ENCODE measurements around the gene VEGFA.
A peak's percentile ranks its signal among the peaks of the same experiment; 100 is the strongest.

VEGFA gene

DNA sequence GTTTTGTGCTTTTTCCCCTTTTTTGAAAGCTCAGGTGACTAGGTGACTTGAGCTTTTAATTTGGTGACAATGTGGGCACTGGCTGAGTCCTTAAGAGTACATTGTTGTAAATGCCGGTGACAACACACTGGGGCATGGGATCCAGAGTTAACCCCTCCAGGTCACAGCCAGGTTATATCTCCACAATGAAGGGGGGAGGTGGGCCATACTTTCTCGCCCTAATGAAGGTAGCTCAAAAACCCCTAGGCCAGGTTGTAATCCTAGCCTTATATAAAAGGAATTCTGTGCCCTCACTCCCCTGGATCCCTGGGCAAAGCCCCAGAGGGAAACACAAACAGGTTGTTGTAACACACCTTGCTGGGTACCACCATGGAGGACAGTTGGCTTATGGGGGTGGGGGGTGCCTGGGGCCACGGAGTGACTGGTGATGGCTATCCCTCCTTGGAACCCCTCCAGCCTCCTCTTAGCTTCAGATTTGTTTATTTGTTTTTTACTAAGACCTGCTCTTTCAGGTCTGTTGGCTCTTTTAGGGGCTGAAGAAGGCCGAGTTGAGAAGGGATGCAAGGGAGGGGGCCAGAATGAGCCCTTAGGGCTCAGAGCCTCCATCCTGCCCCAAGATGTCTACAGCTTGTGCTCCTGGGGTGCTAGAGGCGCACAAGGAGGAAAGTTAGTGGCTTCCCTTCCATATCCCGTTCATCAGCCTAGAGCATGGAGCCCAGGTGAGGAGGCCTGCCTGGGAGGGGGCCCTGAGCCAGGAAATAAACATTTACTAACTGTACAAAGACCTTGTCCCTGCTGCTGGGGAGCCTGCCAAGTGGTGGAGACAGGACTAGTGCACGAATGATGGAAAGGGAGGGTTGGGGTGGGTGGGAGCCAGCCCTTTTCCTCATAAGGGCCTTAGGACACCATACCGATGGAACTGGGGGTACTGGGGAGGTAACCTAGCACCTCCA is 2.2 kb upstream of the VEGFA start:
- intact Hi-C loops (cut with DNase I): loop anchor here (2.0 to 5.0 kb wide), 2 partner anchors 101 to 307 kb away; no protein-coding TSS in a partner anchor
- no peak for DNase-seq

DNA sequence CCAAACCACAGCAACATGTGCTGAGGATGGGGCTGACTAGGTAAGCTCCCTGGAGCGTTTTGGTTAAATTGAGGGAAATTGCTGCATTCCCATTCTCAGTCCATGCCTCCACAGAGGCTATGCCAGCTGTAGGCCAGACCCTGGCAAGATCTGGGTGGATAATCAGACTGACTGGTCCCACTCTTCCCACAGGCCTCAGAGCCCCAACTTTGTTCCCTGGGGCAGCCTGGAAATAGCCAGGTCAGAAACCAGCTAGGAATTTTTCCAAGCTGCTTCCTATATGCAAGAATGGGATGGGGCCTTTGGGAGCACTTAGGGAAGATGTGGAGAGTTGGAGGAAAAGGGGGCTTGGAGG is 1.5 kb upstream of the VEGFA start:
- intact Hi-C loops (cut with DNase I): loop anchor here (2.0 to 5.0 kb wide), 2 partner anchors 101 to 306 kb away; no protein-coding TSS in a partner anchor
- no peak for DNase-seq

DNA sequence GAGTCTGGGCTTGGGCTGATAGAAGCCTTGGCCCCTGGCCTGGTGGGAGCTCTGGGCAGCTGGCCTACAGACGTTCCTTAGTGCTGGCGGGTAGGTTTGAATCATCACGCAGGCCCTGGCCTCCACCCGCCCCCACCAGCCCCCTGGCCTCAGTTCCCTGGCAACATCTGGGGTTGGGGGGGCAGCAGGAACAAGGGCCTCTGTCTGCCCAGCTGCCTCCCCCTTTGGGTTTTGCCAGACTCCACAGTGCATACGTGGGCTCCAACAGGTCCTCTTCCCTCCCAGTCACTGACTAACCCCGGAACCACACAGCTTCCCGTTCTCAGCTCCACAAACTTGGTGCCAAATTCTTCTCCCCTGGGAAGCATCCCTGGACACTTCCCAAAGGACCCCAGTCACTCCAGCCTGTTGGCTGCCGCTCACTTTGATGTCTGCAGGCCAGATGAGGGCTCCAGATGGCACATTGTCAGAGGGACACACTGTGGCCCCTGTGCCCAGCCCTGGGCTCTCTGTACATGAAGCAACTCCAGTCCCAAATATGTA is 957 bp upstream of the VEGFA start:
- peak in 17 of 42 donors; percentile 9 to 72 (median 42) for DNase-seq
- intact Hi-C loops (cut with DNase I): loop anchor here (2.0 to 5.0 kb wide), 2 partner anchors 102 to 306 kb away; no protein-coding TSS in a partner anchor

DNA sequence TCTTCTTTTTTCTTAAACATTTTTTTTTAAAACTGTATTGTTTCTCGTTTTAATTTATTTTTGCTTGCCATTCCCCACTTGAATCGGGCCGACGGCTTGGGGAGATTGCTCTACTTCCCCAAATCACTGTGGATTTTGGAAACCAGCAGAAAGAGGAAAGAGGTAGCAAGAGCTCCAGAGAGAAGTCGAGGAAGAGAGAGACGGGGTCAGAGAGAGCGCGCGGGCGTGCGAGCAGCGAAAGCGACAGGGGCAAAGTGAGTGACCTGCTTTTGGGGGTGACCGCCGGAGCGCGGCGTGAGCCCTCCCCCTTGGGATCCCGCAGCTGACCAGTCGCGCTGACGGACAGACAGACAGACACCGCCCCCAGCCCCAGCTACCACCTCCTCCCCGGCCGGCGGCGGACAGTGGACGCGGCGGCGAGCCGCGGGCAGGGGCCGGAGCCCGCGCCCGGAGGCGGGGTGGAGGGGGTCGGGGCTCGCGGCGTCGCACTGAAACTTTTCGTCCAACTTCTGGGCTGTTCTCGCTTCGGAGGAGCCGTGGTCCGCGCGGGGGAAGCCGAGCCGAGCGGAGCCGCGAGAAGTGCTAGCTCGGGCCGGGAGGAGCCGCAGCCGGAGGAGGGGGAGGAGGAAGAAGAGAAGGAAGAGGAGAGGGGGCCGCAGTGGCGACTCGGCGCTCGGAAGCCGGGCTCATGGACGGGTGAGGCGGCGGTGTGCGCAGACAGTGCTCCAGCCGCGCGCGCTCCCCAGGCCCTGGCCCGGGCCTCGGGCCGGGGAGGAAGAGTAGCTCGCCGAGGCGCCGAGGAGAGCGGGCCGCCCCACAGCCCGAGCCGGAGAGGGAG is 580 bp downstream of the VEGFA start:
- intact Hi-C loops (cut with DNase I): loop anchor here (10.0 kb wide), 1 partner anchor 234 kb away; no protein-coding TSS in a partner anchor
- DNase-seq: peak in 41 of 42 donors; percentile 7 to 78 (median 52)

DNA sequence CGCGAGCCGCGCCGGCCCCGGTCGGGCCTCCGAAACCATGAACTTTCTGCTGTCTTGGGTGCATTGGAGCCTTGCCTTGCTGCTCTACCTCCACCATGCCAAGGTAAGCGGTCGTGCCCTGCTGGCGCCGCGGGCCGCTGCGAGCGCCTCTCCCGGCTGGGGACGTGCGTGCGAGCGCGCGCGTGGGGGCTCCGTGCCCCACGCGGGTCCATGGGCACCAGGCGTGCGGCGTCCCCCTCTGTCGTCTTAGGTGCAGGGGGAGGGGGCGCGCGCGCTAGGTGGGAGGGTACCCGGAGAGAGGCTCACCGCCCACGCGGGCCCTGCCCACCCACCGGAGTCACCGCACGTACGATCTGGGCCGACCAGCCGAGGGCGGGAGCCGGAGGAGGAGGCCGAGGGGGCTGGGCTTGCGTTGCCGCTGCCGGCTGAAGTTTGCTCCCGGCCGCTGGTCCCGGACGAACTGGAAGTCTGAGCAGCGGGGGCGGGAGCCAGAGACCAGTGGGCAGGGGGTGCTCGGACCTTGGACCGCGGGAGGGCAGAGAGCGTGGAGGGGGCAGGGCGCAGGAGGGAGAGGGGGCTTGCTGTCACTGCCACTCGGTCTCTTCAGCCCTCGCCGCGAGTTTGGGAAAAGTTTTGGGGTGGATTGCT is 1.3 kb downstream of the VEGFA start:
- intact Hi-C loops (cut with DNase I): loop anchor here (10.0 kb wide), 1 partner anchor 233 kb away; no protein-coding TSS in a partner anchor
- peak in 41 of 42 donors; percentile 16 to 81 (median 57) for DNase-seq

DNA sequence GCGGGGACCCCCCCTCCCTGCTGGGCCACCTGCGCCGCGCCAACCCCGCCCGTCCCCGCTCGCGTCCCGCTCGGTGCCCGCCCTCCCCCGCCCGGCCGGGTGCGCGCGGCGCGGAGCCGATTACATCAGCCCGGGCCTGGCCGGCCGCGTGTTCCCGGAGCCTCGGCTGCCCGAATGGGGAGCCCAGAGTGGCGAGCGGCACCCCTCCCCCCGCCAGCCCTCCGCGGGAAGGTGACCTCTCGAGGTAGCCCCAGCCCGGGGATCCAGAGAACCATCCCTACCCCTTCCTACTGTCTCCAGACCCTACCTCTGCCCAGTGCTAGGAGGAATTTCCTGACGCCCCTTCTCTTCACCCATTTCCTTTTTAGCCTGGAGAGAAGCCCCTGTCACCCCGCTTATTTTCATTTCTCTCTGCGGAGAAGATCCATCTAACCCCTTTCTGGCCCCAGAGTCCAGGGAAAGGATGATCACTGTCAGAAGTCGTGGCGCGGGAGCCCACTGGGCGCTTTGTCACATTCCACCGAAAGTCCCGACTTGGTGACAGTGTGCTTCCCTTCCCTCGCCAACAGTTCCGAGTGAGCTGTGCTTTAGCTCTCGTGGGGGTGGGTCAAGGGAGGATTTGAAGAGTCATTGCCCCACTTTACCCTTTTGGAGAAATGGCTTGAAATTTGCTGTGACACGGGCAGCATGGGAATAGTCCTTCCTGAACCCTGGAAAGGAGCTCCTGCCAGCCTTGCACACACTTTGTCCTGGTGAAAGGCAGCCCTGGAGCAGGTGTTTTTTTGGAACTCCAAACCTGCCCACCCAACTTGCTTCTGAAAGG is 2.1 kb downstream of the VEGFA start:
- DNase-seq: peak in 41 of 42 donors; percentile 32 to 86 (median 70)
- intact Hi-C loops (cut with DNase I): loop anchor here (10.0 kb wide), 1 partner anchor 233 kb away; no protein-coding TSS in a partner anchor

DNA sequence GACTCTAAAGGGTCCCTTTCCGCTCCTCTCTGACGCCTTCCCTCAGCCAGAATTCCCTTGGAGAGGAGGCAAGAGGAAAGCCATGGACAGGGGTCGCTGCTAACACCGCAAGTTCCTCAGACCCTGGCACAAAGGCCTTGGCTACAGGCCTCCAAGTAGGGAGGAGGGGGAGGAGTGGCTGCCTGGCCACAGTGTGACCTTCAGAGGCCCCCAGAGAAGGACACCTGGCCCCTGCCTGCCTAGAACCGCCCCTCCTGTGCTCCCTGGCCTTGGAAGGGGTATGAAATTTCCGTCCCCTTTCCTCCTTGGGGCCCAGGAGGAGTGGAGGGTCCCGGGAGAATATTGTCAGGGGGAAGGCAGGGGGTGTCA is 2.7 kb downstream of the VEGFA start:
- intact Hi-C loops (cut with DNase I): loop anchor here (10.0 kb wide), 1 partner anchor 232 kb away; no protein-coding TSS in a partner anchor
- peak in 22 of 42 donors; percentile 11 to 63 (median 30) for DNase-seq

DNA sequence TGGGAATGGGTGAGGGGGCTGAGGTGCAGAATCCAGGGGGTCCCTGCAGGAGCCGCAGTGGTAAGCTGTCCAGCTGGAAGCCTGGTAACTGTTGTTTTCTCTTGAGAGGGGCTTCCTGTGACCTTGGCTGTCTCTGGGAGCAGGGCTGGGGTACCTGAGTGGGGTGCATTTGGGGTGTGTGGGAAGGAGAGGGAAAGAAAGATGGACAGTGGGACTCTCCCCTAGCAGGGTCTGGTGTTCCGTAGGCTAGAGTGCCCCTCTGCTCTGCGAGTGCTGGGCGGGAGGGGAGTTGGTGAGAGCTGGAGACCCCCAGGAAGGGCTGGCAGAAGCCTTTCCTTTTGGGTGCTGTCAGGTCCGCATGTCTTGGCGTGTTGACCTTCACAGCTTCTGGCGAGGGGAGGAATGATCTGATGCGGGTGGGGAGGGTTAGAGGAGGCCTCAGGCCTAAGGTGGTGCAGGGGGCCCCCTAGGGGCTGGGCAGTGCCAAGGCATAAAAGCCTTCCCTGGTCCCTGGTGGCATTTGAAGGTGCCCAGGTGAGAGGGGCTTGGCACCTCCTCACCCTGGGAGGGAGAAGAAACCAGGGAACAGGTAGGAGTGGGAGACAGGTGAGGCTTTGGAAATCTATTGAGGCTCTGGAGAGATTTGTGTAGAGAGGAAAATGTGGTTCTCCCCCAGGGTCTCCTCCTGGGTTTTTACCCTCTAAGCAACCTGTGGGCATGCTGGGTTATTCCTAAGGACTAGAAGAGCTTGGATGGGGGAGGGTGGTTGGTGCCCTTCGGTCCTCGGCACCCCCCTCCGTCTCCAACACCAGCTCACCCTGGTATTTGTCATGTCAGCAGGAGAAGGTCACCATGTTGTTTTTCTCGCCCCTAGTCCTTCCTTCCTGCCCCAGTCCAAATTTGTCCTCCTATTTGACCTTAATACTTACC is 3.3 kb downstream of the VEGFA start:
- intact Hi-C loops (cut with DNase I): loop anchor here (10.0 kb wide), 1 partner anchor 231 kb away; no protein-coding TSS in a partner anchor
- DNase-seq: peak in 18 of 42 donors; percentile 19 to 52 (median 32)

DNA sequence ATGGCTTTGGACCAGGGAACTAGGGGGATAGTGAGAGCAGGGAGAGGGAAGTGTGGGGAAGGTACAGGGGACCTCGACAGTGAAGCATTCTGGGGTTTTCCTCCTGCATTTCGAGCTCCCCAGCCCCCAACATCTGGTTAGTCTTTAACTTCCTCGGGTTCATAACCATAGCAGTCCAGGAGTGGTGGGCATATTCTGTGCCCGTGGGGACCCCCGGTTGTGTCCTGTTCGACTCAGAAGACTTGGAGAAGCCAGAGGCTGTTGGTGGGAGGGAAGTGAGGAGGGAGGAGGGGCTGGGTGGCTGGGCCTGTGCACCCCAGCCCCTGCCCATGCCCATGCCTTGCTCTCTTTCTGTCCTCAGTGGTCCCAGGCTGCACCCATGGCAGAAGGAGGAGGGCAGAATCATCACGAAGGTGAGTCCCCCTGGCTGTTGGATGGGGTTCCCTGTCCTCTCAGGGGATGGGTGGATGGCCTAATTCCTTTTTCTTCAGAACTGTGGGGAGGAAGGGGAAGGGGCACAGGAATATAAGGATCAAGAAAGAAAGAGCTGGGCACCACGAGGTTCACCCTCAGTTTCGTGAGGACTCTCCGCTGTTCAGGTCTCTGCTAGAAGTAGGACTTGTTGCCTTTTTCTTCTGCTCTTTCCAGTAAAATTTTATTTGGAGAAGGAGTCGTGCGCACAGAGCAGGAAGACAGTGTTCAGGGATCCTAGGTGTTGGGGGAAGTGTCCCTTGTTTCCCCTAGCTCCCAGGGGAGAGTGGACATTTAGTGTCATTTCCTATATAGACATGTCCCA is 4.2 kb downstream of the VEGFA start:
- intact Hi-C loops (cut with DNase I): loop anchor here (10.0 kb wide), 1 partner anchor 231 kb away; no protein-coding TSS in a partner anchor
- no peak for DNase-seq

DNA sequence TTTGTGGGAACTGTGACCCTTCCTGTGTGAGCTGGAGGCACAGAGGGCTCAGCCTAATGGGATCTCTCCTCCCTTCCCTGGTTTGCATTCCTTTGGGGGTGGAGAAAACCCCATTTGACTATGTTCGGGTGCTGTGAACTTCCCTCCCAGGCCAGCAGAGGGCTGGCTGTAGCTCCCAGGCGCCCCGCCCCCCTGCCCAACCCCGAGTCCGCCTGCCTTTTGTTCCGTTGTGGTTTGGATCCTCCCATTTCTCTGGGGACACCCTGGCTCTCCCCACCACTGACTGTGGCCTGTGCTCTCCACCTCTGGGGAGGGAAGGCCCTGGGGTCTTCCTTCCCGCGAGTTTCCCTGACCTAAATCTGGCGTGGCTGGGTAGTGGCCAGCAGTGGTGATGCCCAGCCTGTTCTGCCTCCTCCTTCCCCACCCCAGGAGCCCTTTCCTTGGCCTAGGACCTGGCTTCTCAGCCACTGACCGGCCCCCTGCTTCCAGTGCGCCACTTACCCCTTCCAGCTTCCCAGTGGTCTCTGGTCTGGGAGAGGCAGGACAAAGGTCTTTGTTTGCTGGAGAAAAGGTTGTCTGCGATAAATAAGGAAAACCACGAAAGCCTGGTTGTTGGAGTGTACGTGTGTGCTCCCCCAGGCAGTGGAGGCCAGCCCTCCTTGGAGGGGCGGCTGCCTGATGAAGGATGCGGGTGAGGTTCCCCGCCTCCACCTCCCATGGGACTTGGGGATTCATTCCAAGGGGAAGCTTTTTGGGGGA is 4.9 kb downstream of the VEGFA start:
- peak; percentile 30 to 84 (median 66) for DNase-seq
- intact Hi-C loops (cut with DNase I): loop anchor here (10.0 kb wide), 1 partner anchor 230 kb away; no protein-coding TSS in a partner anchor

DNA sequence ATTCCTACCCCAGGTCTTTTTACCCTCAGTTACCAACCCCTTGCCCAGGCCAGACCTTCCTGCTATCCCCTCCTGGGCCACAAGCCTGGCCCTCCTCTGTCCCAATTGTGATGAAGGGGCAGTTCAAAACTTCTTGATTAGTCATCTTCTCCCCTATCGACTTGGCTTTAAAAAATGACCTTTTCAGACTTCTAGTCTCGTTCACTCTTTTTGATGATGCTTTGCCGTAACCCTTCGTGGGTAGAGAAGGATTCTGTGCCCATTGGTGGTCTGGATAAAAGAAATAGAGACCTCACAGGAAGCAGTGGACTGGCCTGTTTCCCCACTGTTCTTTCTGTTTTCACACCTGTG is 5.5 kb downstream of the VEGFA start:
- intact Hi-C loops (cut with DNase I): loop anchor here (10.0 kb wide), 1 partner anchor 229 kb away; no protein-coding TSS in a partner anchor
- no peak for DNase-seq

DNA sequence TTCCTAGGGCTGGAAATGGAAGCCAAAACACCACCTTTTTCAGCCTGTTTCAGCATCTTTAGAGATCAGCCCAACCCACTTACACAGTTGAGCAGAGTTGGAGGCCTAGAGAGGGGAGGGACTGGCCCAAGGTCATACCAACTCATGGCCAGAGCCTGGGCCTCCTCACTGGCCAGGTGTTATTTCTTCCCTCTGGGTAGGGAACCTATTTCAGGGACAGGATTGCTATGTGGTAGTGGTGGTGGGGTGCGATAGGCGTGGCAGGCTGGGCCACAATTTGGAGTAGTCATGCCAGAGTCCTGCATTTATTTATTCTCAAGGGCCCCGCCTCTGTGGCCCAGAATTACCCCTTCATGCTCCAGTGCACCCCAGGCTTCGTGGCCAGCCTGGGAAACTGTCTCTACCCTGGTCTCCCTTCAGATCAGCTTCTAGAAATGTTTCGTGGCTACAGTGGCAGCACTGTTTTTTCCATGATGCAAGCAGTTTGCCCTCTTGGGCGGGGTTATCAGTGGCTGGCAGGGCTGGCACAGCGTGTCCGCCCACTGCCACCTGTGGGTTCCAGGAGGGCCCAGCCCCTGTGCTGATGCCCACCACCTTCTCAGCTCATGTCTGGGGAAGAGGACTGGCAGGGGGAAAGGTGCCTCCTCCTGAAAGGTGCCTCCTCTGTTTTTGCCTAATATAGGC is 6.2 kb downstream of the VEGFA start:
- DNase-seq: no peak
- intact Hi-C loops (cut with DNase I): loop anchor here (10.0 kb wide), 1 partner anchor 229 kb away; no protein-coding TSS in a partner anchor

DNA sequence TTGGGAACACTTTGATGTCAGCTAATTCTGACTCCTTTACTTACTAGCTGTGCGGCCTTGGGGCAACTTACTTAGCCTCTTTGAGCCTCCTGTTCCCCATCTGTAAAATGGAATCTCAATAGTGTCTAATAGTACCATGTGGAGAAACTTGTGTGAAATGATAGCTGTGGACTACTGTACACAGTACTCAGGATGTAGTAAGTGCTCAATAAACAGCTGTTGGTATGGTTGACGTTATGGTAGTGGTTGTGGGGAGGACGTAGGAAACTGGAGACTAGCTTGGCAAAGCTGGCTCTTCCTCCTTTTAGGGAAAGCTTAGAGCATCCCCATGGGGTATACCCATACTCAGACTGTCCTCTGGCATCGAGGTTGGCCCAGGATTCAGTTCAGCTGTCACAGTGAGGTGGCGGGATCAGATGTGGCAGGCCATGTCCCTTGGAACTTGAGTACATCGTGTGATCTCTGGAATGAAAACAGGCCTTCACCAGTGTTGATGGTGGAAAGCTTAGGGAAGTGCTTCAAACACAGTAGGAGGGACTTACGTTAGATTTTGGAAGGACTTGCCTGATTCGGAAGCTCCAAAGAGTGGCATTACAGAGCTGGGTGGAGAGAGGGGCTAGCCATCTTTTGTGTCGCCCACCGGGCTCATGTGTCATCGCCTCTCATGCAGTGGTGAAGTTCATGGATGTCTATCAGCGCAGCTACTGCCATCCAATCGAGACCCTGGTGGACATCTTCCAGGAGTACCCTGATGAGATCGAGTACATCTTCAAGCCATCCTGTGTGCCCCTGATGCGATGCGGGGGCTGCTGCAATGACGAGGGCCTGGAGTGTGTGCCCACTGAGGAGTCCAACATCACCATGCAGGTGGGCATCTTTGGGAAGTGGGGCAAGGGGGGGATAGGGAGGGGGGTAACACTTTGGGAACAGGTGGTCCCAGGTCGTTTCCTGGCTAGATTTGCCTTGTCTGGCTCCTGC is 7.1 kb downstream of the VEGFA start:
- DNase-seq: no peak

More for the DNA sequence above, 7.1 kb downstream of the VEGFA start:
- intact Hi-C loops (cut with DNase I): loop anchor here (10.0 kb wide), 1 partner anchor 228 kb away; no protein-coding TSS in a partner anchor

Measured in head of caudate nucleus (tissue), 42 donors.